ENCODE results near the gene AAK1.

- TF ChIP-seq CTCF (IDR thresholded peaks at IDR 0.05 in 2 of 3, conservative IDR thresholded peaks at IDR 0.05 in 1 of 3; ENCODE audit: control insufficient read depth in 2 of 3, extremely low read depth in 1 of 3, insufficient read depth in 1 of 3, low read depth in 3 of 3, low read length in 3 of 3) (no peak), SUPT20H (IDR thresholded peaks at IDR 0.05; ENCODE audit: borderline replicate concordance, control insufficient read depth, low read depth, low read length) (no peak), REST (IDR thresholded peaks at IDR 0.05; ENCODE audit: low read depth, low read length) (no peak), EZH2 (IDR thresholded peaks at IDR 0.05; ENCODE audit: borderline replicate concordance, control insufficient read depth, low read depth, low read length) (no peak), POLR2A (IDR thresholded peaks at IDR 0.05; ENCODE audit: low read depth, low read length) (no peak), CEBPB (IDR thresholded peaks at IDR 0.05; ENCODE audit: borderline replicate concordance in 1 of 2, low read depth in 2 of 2, low read length in 2 of 2) (no peak), EP300 (IDR thresholded peaks at IDR 0.05; ENCODE audit: borderline replicate concordance in 1 of 2, control insufficient read depth in 1 of 2, low read depth in 2 of 2, low read length in 2 of 2) (no peak), POU2F2 (IDR thresholded peaks at IDR 0.05; ENCODE audit: borderline replicate concordance, low read depth, low read length) (no peak), ZBTB33 (IDR thresholded peaks at IDR 0.05) (no peak), HDAC2 (IDR thresholded peaks at IDR 0.05) (no peak)
Observed at GRCh38 chr2:69474688-69475087, 168.9 kb downstream of the AAK1 start.

Data from GM12878 (cell line).